Trophoblast cell (in vitro differentiated cells and primary cell): ENCODE data around the gene HSFX2.
"Not testable (repeated sequence)": the region's sequence is repeated elsewhere in the genome, so short reads cannot be mapped to it uniquely, and the experiment has no call there.

Source experiments
- DNase-seq, 2 donors: peaks; one replicate each; pipeline ENCODE4 v3.0.0-alpha.2; 2016
- H2AFZ ChIP-seq: 2 replicates; pipeline ENCODE4 v1.6.1; 2013; ENCODE audit warnings: low read length, moderate library complexity, mild to moderate bottlenecking; ENCODE audit not compliant: insufficient read depth, poor library complexity
- H2AK5ac ChIP-seq: 2 replicates; pipeline ENCODE4 v1.6.1; 2013; ENCODE audit warnings: mild to moderate bottlenecking, low read length
- H2BK120ac ChIP-seq: 2 replicates; pipeline ENCODE4 v1.6.1; 2013; ENCODE audit warnings: low read length, mild to moderate bottlenecking, moderate library complexity; ENCODE audit not compliant: insufficient read depth, poor library complexity
- H2BK12ac ChIP-seq: 2 replicates; pipeline ENCODE4 v1.6.1; 2013; ENCODE audit warnings: mild to moderate bottlenecking, low read length, moderate library complexity
- H2BK5ac ChIP-seq: 2 replicates; pipeline ENCODE4 v1.6.1; 2013; ENCODE audit warnings: low read length, low read depth, moderate library complexity, mild to moderate bottlenecking; ENCODE audit not compliant: poor library complexity
- H3K14ac ChIP-seq: 2 replicates; pipeline ENCODE4 v1.6.1; 2013; ENCODE audit warnings: mild to moderate bottlenecking, low read length
- H3K18ac ChIP-seq: 2 replicates; pipeline ENCODE4 v1.6.1; 2013; ENCODE audit warnings: mild to moderate bottlenecking, low read length
- H3K23ac ChIP-seq: 2 replicates; pipeline ENCODE4 v1.6.1; 2013; ENCODE audit warnings: low read length
- H3K27ac ChIP-seq: 2 replicates; pipeline ENCODE4 v1.5.1; 2013; ENCODE audit warnings: low read depth, mild to moderate bottlenecking, inconsistent platforms, low read length, moderate library complexity
- H3K27me3 ChIP-seq: 2 replicates; pipeline ENCODE4 v1.6.1; 2013; ENCODE audit warnings: inconsistent platforms, mild to moderate bottlenecking, low read length, moderate library complexity; ENCODE audit not compliant: insufficient read depth
- H3K36me3 ChIP-seq, 2 experiments: 1 replicate in 1 of 2; 2 replicates in 1 of 2; pipeline ENCODE4 v1.6.1; 2013; ENCODE audit warnings: low read length in 2 of 2, mild to moderate bottlenecking in 2 of 2, moderate library complexity in 1 of 2; ENCODE audit not compliant: insufficient read depth in 2 of 2, control insufficient read depth in 1 of 2
- H3K4ac ChIP-seq: 2 replicates; pipeline ENCODE4 v1.6.1; 2013; ENCODE audit warnings: low read depth, mild to moderate bottlenecking, low read length, moderate library complexity
- H3K4me1 ChIP-seq, 2 experiments: 1 replicate in 1 of 2; 2 replicates in 1 of 2; pipeline ENCODE4 v1.6.1; 2013; ENCODE audit warnings: low read length in 2 of 2, mild to moderate bottlenecking in 2 of 2, moderate library complexity in 1 of 2; ENCODE audit not compliant: insufficient read depth in 2 of 2, control insufficient read depth in 1 of 2
- H3K4me2 ChIP-seq: 2 replicates; pipeline ENCODE4 v1.6.1; 2013; ENCODE audit warnings: inconsistent platforms, mild to moderate bottlenecking, low read length, moderate library complexity
- H3K4me3 ChIP-seq: 2 replicates; pipeline ENCODE4 v1.5.1; 2013; ENCODE audit warnings: mild to moderate bottlenecking, low read depth, low read length, inconsistent platforms
- H3K79me1 ChIP-seq: one replicate; pipeline ENCODE4 v1.6.1; 2013; ENCODE audit warnings: low read length
- H3K79me2 ChIP-seq: 2 replicates; pipeline ENCODE4 v1.6.1; 2013; ENCODE audit warnings: low read length, mild to moderate bottlenecking; ENCODE audit not compliant: control insufficient read depth, insufficient read depth, poor library complexity
- H3K9ac ChIP-seq: 2 replicates; pipeline ENCODE4 v1.6.1; 2013; ENCODE audit warnings: mild to moderate bottlenecking, low read length
- H3K9me3 ChIP-seq: 2 replicates; pipeline ENCODE4 v1.6.1; 2013; ENCODE audit warnings: low read depth, mild to moderate bottlenecking, control low read depth, inconsistent platforms, low read length; ENCODE audit not compliant: insufficient read depth
- H4K12ac ChIP-seq: 2 replicates; pipeline ENCODE4 v1.6.1; 2013; ENCODE audit warnings: low read depth, mild to moderate bottlenecking, low read length, moderate library complexity
- H4K8ac ChIP-seq: 2 replicates; pipeline ENCODE4 v1.6.1; 2013; ENCODE audit warnings: low read depth, mild to moderate bottlenecking, low read length, moderate library complexity
- H4K91ac ChIP-seq: one replicate; pipeline ENCODE4 v1.6.1; 2013; ENCODE audit warnings: low read depth, mild to moderate bottlenecking, low read length, moderate library complexity
- WGBS: extraction: QIAGEN DNeasy Blood & Tissue Kit; methylation state at CpG from one replicate; pipeline ENCODE4 v1.1.7; 2013; ENCODE audit warnings: missing lambda C conversion rate; ENCODE audit not compliant: insufficient read length, insufficient coverage; ENCODE audit errors: extremely low coverage; 5-methylcytosine and 5-hydroxymethylcytosine counted together

HSFX2 gene

DNA sequence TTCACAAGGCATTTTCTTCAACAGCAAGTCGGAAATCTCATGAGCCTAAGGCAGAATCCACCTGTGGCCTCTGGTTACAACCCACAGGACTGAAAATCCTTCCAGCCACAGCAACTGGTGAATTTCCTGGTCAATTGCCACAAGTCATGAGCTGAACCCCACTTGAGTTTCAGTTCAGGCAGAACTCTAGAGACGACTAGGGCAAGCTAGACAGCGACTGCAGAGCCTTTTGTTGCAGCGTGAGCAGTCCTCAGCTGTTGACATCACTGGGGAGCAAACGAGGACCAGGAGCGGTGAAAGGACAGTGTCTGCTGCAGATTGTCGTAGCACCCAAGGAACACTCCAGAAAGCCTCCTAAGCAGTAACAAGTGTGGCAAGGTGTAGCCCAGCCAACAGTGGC lies 829 bp upstream of the HSFX2 start:
- H4K12ac ChIP-seq, H3K4ac ChIP-seq, H3K79me1 ChIP-seq, DNase-seq, H3K36me3 ChIP-seq, H3K27me3 ChIP-seq, H3K79me2 ChIP-seq, H3K27ac ChIP-seq, H3K18ac ChIP-seq, H2AK5ac ChIP-seq, H3K4me3 ChIP-seq, H3K9ac ChIP-seq, H2BK12ac ChIP-seq, H2BK120ac ChIP-seq, H3K14ac ChIP-seq, H2BK5ac ChIP-seq, H3K4me1 ChIP-seq, H3K4me2 ChIP-seq, H4K91ac ChIP-seq, H4K8ac ChIP-seq, H3K9me3 ChIP-seq, H2AFZ ChIP-seq, H3K23ac ChIP-seq: not testable (repeated sequence)
- WGBS = no CpG with 5 or more reads among the region's 7 CpGs

DNA sequence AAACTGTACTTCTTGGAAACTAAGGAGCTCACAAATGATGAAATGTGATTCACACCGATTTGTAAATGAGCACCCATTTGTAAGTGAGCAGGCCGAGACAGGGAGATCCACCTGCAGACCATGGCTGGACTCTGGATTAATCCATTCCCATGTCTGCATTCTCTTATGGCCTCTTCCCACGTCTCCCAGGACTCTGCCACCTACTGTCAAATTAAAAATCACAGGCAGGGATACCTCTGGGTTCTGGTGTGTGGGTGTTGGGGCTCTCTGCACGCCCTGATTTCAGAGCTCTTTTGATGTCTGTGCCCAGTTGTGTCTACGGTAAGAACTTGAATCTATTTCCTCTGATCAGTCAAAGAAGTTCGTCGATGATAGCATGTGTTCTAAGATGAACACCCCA lies 4.1 kb downstream of the HSFX2 start:
- not testable (repeated sequence) for H3K23ac ChIP-seq, DNase-seq, H4K91ac ChIP-seq, H2AFZ ChIP-seq, H3K79me2 ChIP-seq, H3K14ac ChIP-seq, H3K9me3 ChIP-seq, H3K4me3 ChIP-seq, H2AK5ac ChIP-seq, H4K12ac ChIP-seq, H3K18ac ChIP-seq, H3K9ac ChIP-seq, H2BK12ac ChIP-seq, H3K4me2 ChIP-seq, H4K8ac ChIP-seq, H3K4me1 ChIP-seq, H3K36me3 ChIP-seq, H3K27ac ChIP-seq, H3K27me3 ChIP-seq, H3K79me1 ChIP-seq, H2BK5ac ChIP-seq, H2BK120ac ChIP-seq, H3K4ac ChIP-seq
- WGBS = no CpG with 5 or more reads among the region's 7 CpGs

DNA sequence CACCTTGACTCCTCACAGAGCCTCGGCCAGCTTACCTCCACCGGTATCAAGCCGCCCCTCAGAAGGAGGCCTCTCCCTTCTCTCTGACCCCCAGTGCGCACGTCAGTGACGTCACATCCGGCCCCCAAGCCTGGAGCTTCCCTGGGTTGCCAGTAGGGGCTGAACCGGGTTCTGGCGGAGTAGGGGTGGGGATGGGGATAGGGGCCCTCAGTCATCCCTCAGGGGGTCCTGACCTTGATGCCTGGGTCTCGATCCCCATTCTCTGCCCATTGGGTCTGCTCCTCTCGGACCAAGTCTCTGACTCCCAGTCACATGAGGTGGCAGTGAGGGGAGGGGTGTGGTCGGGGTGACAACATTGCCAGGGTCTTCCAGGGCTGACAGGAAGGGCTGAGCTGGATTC lies 7.8 kb downstream of the HSFX2 start, which contains the start of gene MAGEA9B:
Gene MAGEA9B, minus strand, starts transcription at position 101 of the 400 bp plus-strand sequence. CDS start 4,280 bp downstream, outside the sequence.
- H3K23ac ChIP-seq, H2AK5ac ChIP-seq: not testable (repeated sequence)

DNA sequence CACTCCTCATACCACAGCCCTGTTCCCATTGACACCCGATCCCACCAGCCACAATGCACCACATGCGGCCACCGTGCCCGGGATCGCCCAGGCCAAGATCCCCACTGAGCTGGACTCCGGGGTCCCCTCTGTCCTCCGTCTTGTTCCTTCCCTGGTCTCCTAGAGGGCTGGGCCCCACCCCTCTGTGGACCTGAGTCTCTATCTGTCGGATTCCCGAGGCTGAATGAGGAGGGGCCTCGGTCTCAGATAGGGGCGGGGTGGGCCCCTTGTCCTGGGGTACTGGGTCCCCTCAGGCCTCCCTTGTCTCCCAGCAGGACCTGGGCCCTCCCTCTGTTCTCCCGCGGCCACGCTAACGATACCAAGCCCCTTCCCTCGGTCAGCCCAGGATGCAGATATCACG lies 9.5 kb downstream of the HSFX2 start:
- not testable (repeated sequence) for H3K18ac ChIP-seq, DNase-seq, H2BK12ac ChIP-seq, H3K9me3 ChIP-seq, H2AK5ac ChIP-seq, H3K14ac ChIP-seq, H3K4me2 ChIP-seq, H3K27ac ChIP-seq, H3K4ac ChIP-seq, H3K9ac ChIP-seq, H3K4me3 ChIP-seq, H3K4me1 ChIP-seq, H2AFZ ChIP-seq, H3K79me1 ChIP-seq, H3K79me2 ChIP-seq, H2BK5ac ChIP-seq, H3K36me3 ChIP-seq, H3K27me3 ChIP-seq, H4K91ac ChIP-seq, H2BK120ac ChIP-seq, H4K8ac ChIP-seq, H4K12ac ChIP-seq, H3K23ac ChIP-seq
- no CpG with 5 or more reads among the region's 17 CpGs for WGBS

More for the DNA sequence above, 7.8 kb downstream of the HSFX2 start, which contains the start of gene MAGEA9B:
- not testable (repeated sequence) for H3K79me1 ChIP-seq, H4K12ac ChIP-seq, H3K9ac ChIP-seq, H3K27ac ChIP-seq, H2BK120ac ChIP-seq, DNase-seq, H3K14ac ChIP-seq, H3K4ac ChIP-seq, H2AFZ ChIP-seq, H3K4me3 ChIP-seq, H3K36me3 ChIP-seq, H2BK12ac ChIP-seq, H3K18ac ChIP-seq, H2BK5ac ChIP-seq, H3K9me3 ChIP-seq, H3K4me2 ChIP-seq, H4K8ac ChIP-seq, H3K27me3 ChIP-seq, H4K91ac ChIP-seq, H3K79me2 ChIP-seq, H3K4me1 ChIP-seq
- no CpG with 5 or more reads among the region's 12 CpGs for WGBS
